Measurements from ENCODE around the gene DENND1A.

The DENND1A gene

DNA sequence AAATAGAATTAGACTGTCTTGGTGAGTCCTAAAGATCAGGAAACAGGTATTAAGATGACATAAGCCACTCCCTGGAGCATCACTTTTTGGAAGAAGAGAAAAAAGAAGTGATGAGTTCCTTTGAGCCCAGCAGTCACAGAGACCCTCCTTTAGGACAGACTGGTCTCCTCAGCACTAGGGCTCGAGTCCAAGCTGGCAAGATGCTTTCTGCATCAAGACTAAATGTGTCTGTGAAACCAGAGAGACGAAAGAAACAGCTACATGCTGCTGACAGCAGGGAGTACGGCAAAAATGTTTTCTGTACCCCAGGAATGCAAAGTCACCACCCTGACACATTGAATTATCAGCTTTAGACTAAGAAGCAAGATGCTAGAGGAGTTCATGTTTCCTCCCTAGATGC is 389.5 kb downstream of the DENND1A start:
- DNase-seq (ENCODE audit: extremely low read depth, low read depth): no peak
- TF ChIP-seq, protein P1, sequence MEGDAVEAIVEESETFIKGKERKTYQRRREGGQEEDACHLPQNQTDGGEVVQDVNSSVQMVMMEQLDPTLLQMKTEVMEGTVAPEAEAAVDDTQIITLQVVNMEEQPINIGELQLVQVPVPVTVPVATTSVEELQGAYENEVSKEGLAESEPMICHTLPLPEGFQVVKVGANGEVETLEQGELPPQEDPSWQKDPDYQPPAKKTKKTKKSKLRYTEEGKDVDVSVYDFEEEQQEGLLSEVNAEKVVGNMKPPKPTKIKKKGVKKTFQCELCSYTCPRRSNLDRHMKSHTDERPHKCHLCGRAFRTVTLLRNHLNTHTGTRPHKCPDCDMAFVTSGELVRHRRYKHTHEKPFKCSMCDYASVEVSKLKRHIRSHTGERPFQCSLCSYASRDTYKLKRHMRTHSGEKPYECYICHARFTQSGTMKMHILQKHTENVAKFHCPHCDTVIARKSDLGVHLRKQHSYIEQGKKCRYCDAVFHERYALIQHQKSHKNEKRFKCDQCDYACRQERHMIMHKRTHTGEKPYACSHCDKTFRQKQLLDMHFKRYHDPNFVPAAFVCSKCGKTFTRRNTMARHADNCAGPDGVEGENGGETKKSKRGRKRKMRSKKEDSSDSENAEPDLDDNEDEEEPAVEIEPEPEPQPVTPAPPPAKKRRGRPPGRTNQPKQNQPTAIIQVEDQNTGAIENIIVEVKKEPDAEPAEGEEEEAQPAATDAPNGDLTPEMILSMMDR (IDR thresholded peaks at IDR 0.05; ENCODE audit: low read depth, low read length): no peak

GRCh38 chr9:123537809-123538208 is 392.1 kb downstream of the DENND1A start:
- TF ChIP-seq, protein P1 (IDR thresholded peaks at IDR 0.05; ENCODE audit: low read depth, low read length): no peak
- no peak for DNase-seq (ENCODE audit: extremely low read depth, low read depth)

DNA sequence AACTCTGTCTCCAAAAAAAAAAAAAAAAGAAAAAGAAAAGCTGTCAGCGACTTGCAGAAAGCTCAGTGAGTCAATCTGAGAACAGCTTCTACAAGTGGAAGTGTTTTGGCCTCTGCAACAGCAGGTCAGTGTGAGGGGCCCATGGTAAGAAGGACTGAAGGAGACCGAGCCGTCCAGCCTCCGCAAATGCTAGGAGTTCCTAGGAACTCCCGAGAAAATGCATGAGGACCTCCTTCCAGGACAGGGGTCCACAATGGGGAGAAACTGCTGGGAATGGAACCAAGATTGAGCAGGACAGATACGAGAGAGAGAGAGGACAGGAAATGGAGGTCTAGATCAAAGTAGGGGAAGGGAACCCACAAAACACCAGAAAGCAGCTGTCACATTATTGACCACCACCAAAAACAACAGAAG is 393.5 kb downstream of the DENND1A start:
- TF ChIP-seq, protein P1 (IDR thresholded peaks at IDR 0.05; ENCODE audit: low read depth, low read length): no peak
- DNase-seq (ENCODE audit: extremely low read depth, low read depth): no peak

DNA sequence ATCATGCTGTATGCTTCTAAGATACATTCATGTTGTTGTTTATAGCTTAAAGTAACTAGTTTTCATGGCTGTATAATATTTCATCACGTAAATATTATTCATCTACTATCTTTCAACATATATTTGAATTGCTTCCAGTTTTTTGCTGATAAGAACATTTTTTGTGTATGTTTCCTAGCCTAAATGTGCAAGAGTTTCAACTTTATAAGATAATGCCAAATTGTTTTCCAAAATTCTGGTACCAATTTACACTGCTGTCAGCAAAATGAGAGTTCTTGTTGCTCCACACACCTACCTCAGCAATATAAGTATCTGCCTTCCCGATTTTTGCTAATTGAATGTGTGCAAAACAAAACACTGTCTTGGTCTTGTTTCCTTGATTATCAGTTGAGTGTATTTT is 395.6 kb downstream of the DENND1A start:
- TF ChIP-seq, protein P1 (IDR thresholded peaks at IDR 0.05; ENCODE audit: low read depth, low read length): no peak
- DNase-seq (ENCODE audit: extremely low read depth, low read depth): no peak

- no peak for DNase-seq (ENCODE audit: extremely low read depth, low read depth)
- TF ChIP-seq, protein P1 (IDR thresholded peaks at IDR 0.05; ENCODE audit: low read depth, low read length): no peak
Observed at GRCh38 chr9:123530244-123530643, 399.7 kb downstream of the DENND1A start.

DNA sequence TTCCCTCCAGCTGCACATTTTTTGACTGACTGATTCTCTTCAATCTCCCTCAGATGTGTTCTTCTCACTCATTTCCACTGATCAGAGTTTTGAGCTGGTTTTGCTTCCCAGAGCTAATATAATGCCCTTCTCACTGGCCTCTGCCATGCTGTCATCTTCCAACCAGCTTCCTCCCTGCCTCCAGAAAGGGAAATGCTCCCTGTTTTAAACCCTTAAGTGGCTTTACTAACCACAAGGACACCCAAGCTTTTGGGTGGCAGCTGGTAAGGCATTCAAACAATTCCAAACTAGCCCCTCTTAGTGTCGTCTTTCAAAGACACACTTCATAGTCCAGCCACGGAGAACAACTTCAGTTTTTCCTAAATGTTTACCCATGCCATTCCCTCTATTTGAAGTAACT is 401.4 kb downstream of the DENND1A start:
- DNase-seq (ENCODE audit: extremely low read depth, low read depth): no peak

GRCh38 chr9:123527981-123528380 is 401.9 kb downstream of the DENND1A start:
- TF ChIP-seq, protein P1 (IDR thresholded peaks at IDR 0.05; ENCODE audit: low read depth, low read length): no peak
- DNase-seq (ENCODE audit: extremely low read depth, low read depth): no peak

More for the DNA sequence above, 401.4 kb downstream of the DENND1A start:
- TF ChIP-seq, protein P1 (IDR thresholded peaks at IDR 0.05; ENCODE audit: low read depth, low read length): no peak
